ENCODE results near the gene COL20A1. TPM values are rescaled to one million over a fixed set of nuclear protein-coding genes. Genes with fewer than 3 reads are reported as not detected.

COL20A1 gene
- total RNA-seq, 1 experiment from 2014 or later, result 2.3 TPM

GRCh38 chr20:63311186-63311832 lies 18.3 kb downstream of the COL20A1 start:
- Mint-ChIP-seq H3K4me1 (peaks cover 4% of the 10 kb centered on the region in 2 experiments; a peak in 3 of 4 replicates), H3K9me3 (no peaks in the 10 kb centered on the region)
- no peaks in the 10 kb centered on the region for H3K79me2 ChIP-seq (ENCODE audit: insufficient read depth, low read length)

More at GRCh38 chr20:63311186-63311832, 18.3 kb downstream of the COL20A1 start:
- Histone ChIP-seq H3K27me3 (ENCODE audit: insufficient read depth, low read length) (no peaks in the 10 kb centered on the region), H3K27ac (ENCODE audit: insufficient read length, low read depth, low read length) (no peak overlapping the region), H4K8ac (replicated peaks; ENCODE audit: insufficient read length, low read depth, low read length) (no peak overlapping the region), H3T11ph (ENCODE audit: low read length) (no peak overlapping the region), H2AFZ (ENCODE audit: low read length) (no peak overlapping the region), H3K23ac (ENCODE audit: insufficient read length, low read depth, low read length) (no peak overlapping the region), H3K56ac (ENCODE audit: insufficient read length, low read depth, low read length) (no peak overlapping the region), H3K23me2 (ENCODE audit: insufficient read length, low read depth, low read length, poor library complexity, severe bottlenecking) (no peaks in the 10 kb centered on the region), H4K5ac (ENCODE audit: insufficient read length, low read depth, low read length) (no peak overlapping the region), H3K4me2 (ENCODE audit: insufficient read depth, insufficient read length, low read length) (no peak overlapping the region), H3K4ac (ENCODE audit: low read depth, low read length) (no peak overlapping the region), H3K79me1 (ENCODE audit: insufficient read depth, low read depth, low read length, poor library complexity, severe bottlenecking) (no peaks in the 10 kb centered on the region), H2BK20ac (ENCODE audit: low read depth, low read length, poor library complexity, severe bottlenecking) (no peak overlapping the region), H3K9ac (ENCODE audit: extremely low read depth, insufficient read length, low read length) (no peak overlapping the region), H4K20me1 (ENCODE audit: control insufficient read depth, insufficient read depth, insufficient read length) (no peaks in the 10 kb centered on the region), H3K9me3 (ENCODE audit: control insufficient read depth, low read depth, low read length) (no peaks in the 10 kb centered on the region), H3K18ac (ENCODE audit: insufficient read length, low read depth, low read length) (no peak overlapping the region), H3K4me1 (ENCODE audit: insufficient read depth, low read length) (no peaks in the 10 kb centered on the region), H2BK15ac (ENCODE audit: low read depth, low read length) (no peak overlapping the region), H2AK5ac (ENCODE audit: insufficient read length, low read length) (no peak overlapping the region), H2BK5ac (ENCODE audit: insufficient read length, low read length) (no peak overlapping the region), H2BK12ac (ENCODE audit: insufficient read length, low read depth, low read length) (no peak overlapping the region), H4K91ac (ENCODE audit: insufficient read length, low read depth, low read length) (no peak overlapping the region), H2BK120ac (ENCODE audit: low read depth, low read length, poor library complexity, severe bottlenecking) (no peak overlapping the region), H3K14ac (ENCODE audit: insufficient read depth, low read length) (no peak overlapping the region)
- Mint-ChIP-seq H3K36me3 (ENCODE audit: insufficient read depth in 1 of 3, low read depth in 3 of 3) (no peaks in the 10 kb centered on the region), H3K27ac (no peak overlapping the region; a peak in 1 of 7 replicates), H3K4me3 (no peak overlapping the region), H3K27me3 (ENCODE audit: low read depth) (no peaks in the 10 kb centered on the region)
- no peak for TF ChIP-seq CTCF (conservative IDR thresholded peaks at IDR 0.05)
- no peak for DNase-seq
- no CpG with 5 or more reads among the region's 29 CpGs for WGBS (ENCODE audit: extremely low coverage, insufficient read length, low lambda C conversion rate)

All from H9 (cell line).